Measurements from ENCODE around the gene GPBAR1.

- TF ChIP-seq CTCF (IDR thresholded peaks at IDR 0.05) (no peak), POLR2AphosphoS5 (IDR thresholded peaks at IDR 0.05; ENCODE audit: low read depth, low read length) (no peak), MAX (IDR thresholded peaks at IDR 0.05; ENCODE audit: low read depth) (no peak), MEF2A (IDR thresholded peaks at IDR 0.05; ENCODE audit: borderline replicate concordance, low read depth) (no peak), YY1 (IDR thresholded peaks at IDR 0.05; ENCODE audit: low read depth) (no peak), EP300 (IDR thresholded peaks at IDR 0.05; ENCODE audit: borderline replicate concordance in 1 of 2, low read depth in 1 of 2, low read length in 1 of 2) (no peak)
These were observed 37.8 kb upstream of the GPBAR1 start for GRCh38 chr2:218223046-218223445.

Measured in SK-N-SH (cell line).